HCT116 (cell line): Measurements from ENCODE around the gene CAB39. TPM values are rescaled to one million over a fixed set of nuclear protein-coding genes. Genes with fewer than 3 reads are reported as not detected.

Experiments used
- ATAC-seq: fragments of 200-7000 bp; cut with Tn5 transposase; 2 replicates; pipeline ENCODE4 v1.9.1; 2020; ENCODE audit warnings: mild to moderate bottlenecking, moderate library complexity
- BruUV-seq: library from RNA; stranded (reverse); fragments of 400-500 nt; replicated peaks from 2 replicates; lab custom pipeline; 2021; lab: Mats Ljungman, UMichigan
- CTCF ChIA-PET: fragments of 300-600 bp; sonication (Branson Sonifier 250); formaldehyde crosslinking; loops from one replicate; lab custom pipeline; 2021; ENCODE audit warnings: antibody characterized with exemption; lab: Charles Lee
- POLR2A ChIA-PET: fragments of 300-600, 350-600 bp; sonication (Branson Sonifier 250); formaldehyde crosslinking; loops from one replicate; lab custom pipeline; 2021; ENCODE audit warnings: antibody characterized with exemption; lab: Charles Lee
- RAD21 ChIA-PET, 2 experiments: fragments of 300-600 bp; sonication (Branson Sonifier 250); formaldehyde crosslinking; loops; one replicate each; lab custom pipeline; 2023; ENCODE audit warnings: low total read pairs in 2 of 2; ENCODE audit not compliant: uncharacterized antibody in 2 of 2, unreplicated experiment in 2 of 2, low non-redundant PET in 1 of 2; lab: Charles Lee
- DNase-seq: peaks from one replicate; pipeline ENCODE4 v3.0.0-alpha.2; 2010; ENCODE audit warnings: low read depth, low spot score
- H2AFZ ChIP-seq: fragments of 200-600 bp; shearing (Covaris generic), sonication (generic); 2 replicates; pipeline ENCODE4 v1.6.1; 2017; ENCODE audit warnings: low read depth, mixed run types, mixed read lengths, antibody characterized with exemption, low read length; ENCODE audit not compliant: poor library complexity, severe bottlenecking
- H3K27ac ChIP-seq: 2 replicates; pipeline ENCODE4 v1.5.1; 2012; ENCODE audit warnings: low read depth, low read length
- H3K27me3 ChIP-seq: fragments of 200-600 bp; sonication (generic); 2 replicates; pipeline ENCODE4 v1.6.1; 2016; ENCODE audit warnings: mixed run types, low read length, mixed read lengths; ENCODE audit not compliant: insufficient read depth
- H3K36me3 ChIP-seq, 2 experiments: fragments of 200-500 bp in 1 of 2; fragments of 200-600 bp in 1 of 2; sonication (Bioruptor generic) in 1 of 2; sonication (generic) in 1 of 2; 2 replicates each; pipeline versions ENCODE4 v1.5.1 to v1.6.1; 2014 to 2016; ENCODE audit warnings: low read length in 2 of 2, inconsistent platforms in 1 of 2, mixed read lengths in 1 of 2, mixed run types in 1 of 2; ENCODE audit not compliant: insufficient read depth in 2 of 2, control insufficient read depth in 1 of 2
- H3K4me1 ChIP-seq, 2 experiments: fragments of 200-600 bp in 1 of 2; sonication (generic) in 1 of 2; 2 replicates each; pipeline versions ENCODE4 v1.5.1 to v1.6.1; 2012 to 2017; ENCODE audit warnings: low read length in 2 of 2, inconsistent platforms in 1 of 2, mild to moderate bottlenecking in 1 of 2, mixed read lengths in 1 of 2, mixed run types in 1 of 2, moderate library complexity in 1 of 2; ENCODE audit not compliant: insufficient read depth in 2 of 2, control insufficient read depth in 1 of 2
- H3K4me2 ChIP-seq: fragments of 200-600 bp; sonication (generic); 2 replicates; pipeline ENCODE4 v1.6.1; 2017; ENCODE audit warnings: mixed run types, low read length, mixed read lengths
- H3K4me3 ChIP-seq, 2 experiments: fragments of 200-600 bp in 1 of 2; sonication (generic) in 1 of 2; replicated peaks in 1 of 2; 2 replicates each; pipeline ENCODE4 v1.5.1; 2011 to 2016; ENCODE audit warnings: low read length in 2 of 2, control low read depth in 1 of 2, low read depth in 1 of 2, mild to moderate bottlenecking in 1 of 2, mixed read lengths in 1 of 2, mixed run types in 1 of 2
- H3K79me2 ChIP-seq: fragments of 200-600 bp; sonication (generic); 2 replicates; pipeline ENCODE4 v1.6.1; 2017; ENCODE audit warnings: mild to moderate bottlenecking, mixed run types, low read length, moderate library complexity, mixed read lengths; ENCODE audit not compliant: insufficient read depth
- H3K9ac ChIP-seq: fragments of 200-600 bp; sonication (generic); 2 replicates; pipeline ENCODE4 v1.6.1; 2016; ENCODE audit warnings: low read length, mixed read lengths
- H3K9me2 ChIP-seq: fragments of 200-600 bp; sonication (generic), shearing (Covaris generic); 2 replicates; pipeline ENCODE4 v1.6.1; 2017; ENCODE audit warnings: mixed run types, mild to moderate bottlenecking, moderate library complexity; ENCODE audit not compliant: insufficient read depth
- H3K9me3 ChIP-seq, 2 experiments: fragments of 200-500 bp in 1 of 2; fragments of 200-600 bp in 1 of 2; sonication (Bioruptor generic) in 1 of 2; sonication (generic) in 1 of 2; 2 replicates each; pipeline ENCODE4 v1.6.1; 2014 to 2017; ENCODE audit warnings: low read length in 2 of 2, mixed read lengths in 2 of 2, inconsistent platforms in 1 of 2, low read depth in 1 of 2, mild to moderate bottlenecking in 1 of 2, mixed run types in 1 of 2, moderate library complexity in 1 of 2; ENCODE audit not compliant: control insufficient read depth in 1 of 2, insufficient read depth in 1 of 2
- H4K20me1 ChIP-seq: fragments of 200-600 bp; sonication (generic), shearing (Covaris generic); 2 replicates; pipeline ENCODE4 v1.6.1; 2017; ENCODE audit warnings: mixed run types, mild to moderate bottlenecking, moderate library complexity; ENCODE audit not compliant: insufficient read depth
- CEBPB ChIP-seq: IDR thresholded peaks from 2 replicates; pipeline ENCODE4 v1.6.1; 2012; ENCODE audit warnings: low read depth
- ELF1 ChIP-seq: IDR thresholded peaks from 2 replicates; pipeline ENCODE4 v1.6.1; 2012; ENCODE audit warnings: low read depth, borderline replicate concordance
- EZH2 ChIP-seq: fragments of 200-600 bp; sonication (generic); IDR thresholded peaks from 2 replicates; pipeline ENCODE4 v1.6.1; 2017; ENCODE audit warnings: antibody characterized with exemption, mixed run types
- EZH2phosphoT487 ChIP-seq: fragments of 200-600 bp; IDR thresholded peaks from 2 replicates; pipeline ENCODE4 v1.6.1; 2018; ENCODE audit warnings: antibody characterized with exemption, borderline replicate concordance
- FOSL1 ChIP-seq: IDR thresholded peaks from 2 replicates; pipeline ENCODE4 v1.6.1; 2012; ENCODE audit warnings: low read depth
- JUND ChIP-seq: IDR thresholded peaks from 2 replicates; pipeline ENCODE4 v1.6.1; 2012
- POLR2A ChIP-seq: IDR thresholded peaks from 2 replicates; pipeline ENCODE4 v1.7.0; 2011; ENCODE audit warnings: borderline replicate concordance; ENCODE audit not compliant: insufficient read depth, insufficient read length; ENCODE audit errors: extremely low read depth
- RAD21 ChIP-seq: IDR thresholded peaks from 2 replicates; pipeline ENCODE4 v1.6.1; 2012; ENCODE audit warnings: low read depth, mild to moderate bottlenecking
- SIN3A ChIP-seq: IDR thresholded peaks from 2 replicates; pipeline ENCODE4 v1.6.1; 2012; ENCODE audit warnings: low read depth
- SP1 ChIP-seq: IDR thresholded peaks from 2 replicates; pipeline ENCODE4 v1.6.1; 2012; ENCODE audit warnings: low read depth
- SRF ChIP-seq: IDR thresholded peaks from 2 replicates; pipeline ENCODE4 v1.6.1; 2012; ENCODE audit warnings: low read depth
- ZNF274 ChIP-seq: fragments of 200-500 bp; sonication (Bioruptor generic); IDR thresholded peaks from 2 replicates; pipeline ENCODE4 v1.6.1; 2014; ENCODE audit warnings: mild to moderate bottlenecking, low read depth, low read length, inconsistent platforms
- intact Hi-C: fragments of 100-400 bp; cut with micrococcal nuclease; formaldehyde crosslinking; loops from 2 replicates; pipeline ENCODE4 v1.10.0; 2022
- total RNA-seq: library from RNA; stranded (reverse); gene quantifications from one replicate; pipeline ENCODE4 v1.2.1, GENCODE V29; 2021; ENCODE audit not compliant: unreplicated experiment
- TF ChIP-seq, protein P1 (sequence below), 3 experiments: fragments of 200-600 bp in 1 of 3; sonication (generic) in 1 of 3; IDR thresholded peaks in 2 of 3; conservative IDR thresholded peaks in 1 of 3; 2 replicates each; pipeline ENCODE4 v1.5.1; 2012 to 2017; ENCODE audit warnings: low read depth in 2 of 3, low read length in 2 of 3, antibody characterized with exemption in 1 of 3, borderline replicate concordance in 1 of 3, control low read depth in 1 of 3, mild to moderate bottlenecking in 1 of 3, mixed read lengths in 1 of 3, mixed run types in 1 of 3, moderate library complexity in 1 of 3; ENCODE audit not compliant: insufficient read depth in 1 of 3
- TF ChIP-seq, protein P2 (sequence below): IDR thresholded peaks from 2 replicates; pipeline ENCODE4 v1.6.1; 2011; ENCODE audit warnings: mild to moderate bottlenecking, low read length, moderate library complexity; ENCODE audit not compliant: insufficient replicate concordance; ENCODE audit errors: extremely low read depth

CAB39 gene
- total RNA-seq, 1 experiment from 2014 or later: 63.6 TPM

DNA sequence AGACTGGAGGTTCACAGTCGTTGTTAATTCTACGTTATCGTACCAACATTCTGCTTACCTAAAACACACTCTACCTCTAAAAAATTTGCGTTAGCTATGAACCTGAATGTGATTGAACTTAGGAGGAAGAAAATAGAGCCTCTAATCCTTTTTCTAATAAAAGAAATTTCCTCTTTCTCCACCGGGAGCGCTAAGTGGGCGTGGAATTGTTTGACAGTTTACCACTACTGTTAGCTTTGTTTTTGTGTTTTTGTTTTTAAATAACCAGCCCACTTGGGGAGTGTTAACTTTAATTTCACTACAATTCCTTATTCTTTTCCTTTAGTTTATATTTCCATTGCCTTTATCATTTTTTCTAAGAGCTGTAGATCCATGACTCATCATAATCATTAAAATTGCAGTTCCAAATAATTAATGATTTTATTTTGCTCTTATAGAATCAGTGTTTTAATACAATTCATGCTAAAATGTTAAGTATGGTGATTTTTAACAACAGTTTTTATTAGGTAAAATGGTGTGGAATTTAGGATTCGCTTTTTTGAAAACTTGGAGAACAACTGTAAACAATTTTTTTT, 97.1 kb downstream of the CAB39 start:
- Histone ChIP-seq H3K36me3 (peaks cover 10 to 20% of the 10 kb centered on the region in 2 experiments; a peak in 3 of 4 replicates), H4K20me1 (no peaks in the 10 kb centered on the region), H3K27ac (no peak overlapping the region), H3K79me2 (no peaks in the 10 kb centered on the region), H3K4me3 (no peak overlapping the region), H3K4me2 (no peak overlapping the region), H3K4me1 (no peaks in the 10 kb centered on the region), H2AFZ (no peak overlapping the region), H3K9me2 (no peaks in the 10 kb centered on the region), H3K9ac (no peak overlapping the region), H3K27me3 (no peaks in the 10 kb centered on the region), H3K9me3 (no peaks in the 10 kb centered on the region)
- ChIA-PET CTCF (interaction anchor here (1.2 to 2.0 kb wide), 6 partner anchors 9 to 741 kb away, joined by 3 to 17 read pairs (median 4); partner anchors contain the start of gene SLC16A14), RAD21 (no interaction called here), POLR2A (no interaction called here)
- DNase-seq (no peak), ATAC-seq (peak; percentile 60)
- intact Hi-C loops: loop anchor here (5.0 to 10.0 kb wide), 2 partner anchors 197 to 805 kb away; no protein-coding TSS in a partner anchor
- BruUV-seq: no TSS peak
- TF ChIP-seq POLR2A (no peak), SRF (no peak), EZH2phosphoT487 (no peak), ZNF274 (no peak), CEBPB (no peak), RAD21 (peak; percentile 18; the same call in 1 of the 2 replicates)
- TF ChIP-seq, protein P1, sequence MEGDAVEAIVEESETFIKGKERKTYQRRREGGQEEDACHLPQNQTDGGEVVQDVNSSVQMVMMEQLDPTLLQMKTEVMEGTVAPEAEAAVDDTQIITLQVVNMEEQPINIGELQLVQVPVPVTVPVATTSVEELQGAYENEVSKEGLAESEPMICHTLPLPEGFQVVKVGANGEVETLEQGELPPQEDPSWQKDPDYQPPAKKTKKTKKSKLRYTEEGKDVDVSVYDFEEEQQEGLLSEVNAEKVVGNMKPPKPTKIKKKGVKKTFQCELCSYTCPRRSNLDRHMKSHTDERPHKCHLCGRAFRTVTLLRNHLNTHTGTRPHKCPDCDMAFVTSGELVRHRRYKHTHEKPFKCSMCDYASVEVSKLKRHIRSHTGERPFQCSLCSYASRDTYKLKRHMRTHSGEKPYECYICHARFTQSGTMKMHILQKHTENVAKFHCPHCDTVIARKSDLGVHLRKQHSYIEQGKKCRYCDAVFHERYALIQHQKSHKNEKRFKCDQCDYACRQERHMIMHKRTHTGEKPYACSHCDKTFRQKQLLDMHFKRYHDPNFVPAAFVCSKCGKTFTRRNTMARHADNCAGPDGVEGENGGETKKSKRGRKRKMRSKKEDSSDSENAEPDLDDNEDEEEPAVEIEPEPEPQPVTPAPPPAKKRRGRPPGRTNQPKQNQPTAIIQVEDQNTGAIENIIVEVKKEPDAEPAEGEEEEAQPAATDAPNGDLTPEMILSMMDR (IDR thresholded peaks at IDR 0.05 in 2 of 3, conservative IDR thresholded peaks at IDR 0.05 in 1 of 3; ENCODE audit: borderline replicate concordance in 1 of 3, insufficient read depth in 1 of 3, low read depth in 2 of 3, low read length in 2 of 3): peak in 2 of 3 experiments; percentile 53 to 63; a peak in 4 of 6 replicates

DNA sequence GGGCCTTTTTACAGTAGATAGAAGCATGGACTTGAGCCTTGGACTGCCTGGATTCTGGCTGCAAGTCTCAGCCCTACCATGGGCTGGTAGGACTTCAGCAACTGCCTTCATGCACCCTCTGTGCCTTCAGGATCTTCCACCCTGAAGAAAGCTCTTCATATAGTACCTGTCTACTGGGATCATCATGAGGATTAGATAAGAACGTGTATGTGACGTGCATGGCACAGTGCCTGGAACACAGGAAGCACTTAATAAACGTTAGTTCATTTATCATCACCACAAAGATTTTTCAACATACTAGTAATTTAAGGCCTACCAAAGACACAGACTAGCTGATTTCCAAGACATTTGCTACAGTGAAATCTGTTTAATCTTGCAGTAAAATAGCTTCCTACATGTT, 98.9 kb downstream of the CAB39 start:
- BruUV-seq: no TSS peak
- RAD21 ChIA-PET: no interaction called here
- Histone ChIP-seq H3K9me2 (no peaks in the 10 kb centered on the region), H3K79me2 (no peaks in the 10 kb centered on the region), H4K20me1 (no peaks in the 10 kb centered on the region), H3K27me3 (no peaks in the 10 kb centered on the region), H3K4me3 (no peak overlapping the region), H3K4me1 (no peaks in the 10 kb centered on the region), H2AFZ (no peak overlapping the region), H3K27ac (no peak overlapping the region), H3K36me3 (peaks cover 10 to 22% of the 10 kb centered on the region in 2 experiments; a peak in 3 of 4 replicates), H3K4me2 (no peak overlapping the region), H3K9me3 (no peaks in the 10 kb centered on the region), H3K9ac (no peak overlapping the region)
- DNase-seq: no peak
- CTCF ChIA-PET: no interaction called here
- no peak for ATAC-seq
- no peak for TF ChIP-seq EZH2
- no peak for TF ChIP-seq FOSL1
- TF ChIP-seq SP1: no peak
- TF ChIP-seq ELF1: no peak
- no peak for TF ChIP-seq EZH2phosphoT487
- TF ChIP-seq, protein P2, sequence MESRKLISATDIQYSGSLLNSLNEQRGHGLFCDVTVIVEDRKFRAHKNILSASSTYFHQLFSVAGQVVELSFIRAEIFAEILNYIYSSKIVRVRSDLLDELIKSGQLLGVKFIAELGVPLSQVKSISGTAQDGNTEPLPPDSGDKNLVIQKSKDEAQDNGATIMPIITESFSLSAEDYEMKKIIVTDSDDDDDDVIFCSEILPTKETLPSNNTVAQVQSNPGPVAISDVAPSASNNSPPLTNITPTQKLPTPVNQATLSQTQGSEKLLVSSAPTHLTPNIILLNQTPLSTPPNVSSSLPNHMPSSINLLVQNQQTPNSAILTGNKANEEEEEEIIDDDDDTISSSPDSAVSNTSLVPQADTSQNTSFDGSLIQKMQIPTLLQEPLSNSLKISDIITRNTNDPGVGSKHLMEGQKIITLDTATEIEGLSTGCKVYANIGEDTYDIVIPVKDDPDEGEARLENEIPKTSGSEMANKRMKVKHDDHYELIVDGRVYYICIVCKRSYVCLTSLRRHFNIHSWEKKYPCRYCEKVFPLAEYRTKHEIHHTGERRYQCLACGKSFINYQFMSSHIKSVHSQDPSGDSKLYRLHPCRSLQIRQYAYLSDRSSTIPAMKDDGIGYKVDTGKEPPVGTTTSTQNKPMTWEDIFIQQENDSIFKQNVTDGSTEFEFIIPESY: no peak
- no peak for TF ChIP-seq SIN3A
- no peak for TF ChIP-seq CEBPB
- no peak for TF ChIP-seq SRF
- no peak for TF ChIP-seq POLR2A
- TF ChIP-seq JUND: no peak
- no peak for TF ChIP-seq ZNF274
- POLR2A ChIA-PET: no interaction called here
- intact Hi-C loops: loop anchor here (5.0 to 10.0 kb wide), 2 partner anchors 199 to 807 kb away; no protein-coding TSS in a partner anchor
